Activated effector memory CD4-positive, alpha-beta T cell treated with anti-CD3 and anti-CD28 coated beads, Interleukin-2, amount 50 U/mL, for 16 hours (primary cell): Measurements from ENCODE around the gene ARL1.
A peak's percentile ranks its signal among the peaks of the same experiment; 100 is the strongest.
"Not testable (repeated sequence)": the region's sequence is repeated elsewhere in the genome, so short reads cannot be mapped to it uniquely, and the experiment has no call there.

Experiments
- DNase-seq: peaks from one replicate; pipeline ENCODE4 v3.0.0-alpha.2; 2020

Gene ARL1

GRCh38 chr12:101407436-101408345 is at the start of gene ARL1:
Gene ARL1, minus strand, starts transcription at chr12:101407772. Its CDS starts 127 bp downstream, at chr12:101407645.
- DNase-seq: peak; percentile 92

- DNase-seq: no peak
These were observed 48.1 kb upstream of the ARL1 start for GRCh38 chr12:101455685-101456084.

- DNase-seq: no peak
These were observed 34.1 kb upstream of the ARL1 start for GRCh38 chr12:101441461-101442224.

- DNase-seq: no peak
These were observed 31.7 kb upstream of the ARL1 start for GRCh38 chr12:101439236-101439635.

GRCh38 chr12:101436136-101436535 is 28.6 kb upstream of the ARL1 start:
- DNase-seq: no peak

GRCh38 chr12:101430456-101430855 is 22.9 kb upstream of the ARL1 start:
- no peak for DNase-seq

GRCh38 chr12:101424620-101425019 is 17.0 kb upstream of the ARL1 start:
- DNase-seq: no peak

- not testable (repeated sequence) for DNase-seq
These were observed 14.5 kb upstream of the ARL1 start for GRCh38 chr12:101422066-101422465.

GRCh38 chr12:101415228-101415627 is 7.7 kb upstream of the ARL1 start:
- no peak for DNase-seq

GRCh38 chr12:101414533-101415119 is 7.1 kb upstream of the ARL1 start:
- DNase-seq: no peak

- DNase-seq: not testable (repeated sequence)
These were observed 2.6 kb upstream of the ARL1 start for GRCh38 chr12:101410169-101410568.

- no peak for DNase-seq
These were observed 530 bp downstream of the ARL1 start for GRCh38 chr12:101407049-101407435.

GRCh38 chr12:101391181-101391580 is 16.4 kb downstream of the ARL1 start:
- not testable (repeated sequence) for DNase-seq

GRCh38 chr12:101379149-101379548 is 28.4 kb downstream of the ARL1 start:
- no peak for DNase-seq

- no peak for DNase-seq
These were observed 32.0 kb downstream of the ARL1 start for GRCh38 chr12:101375573-101375972.

- DNase-seq: no peak
These were observed 35.1 kb downstream of the ARL1 start for GRCh38 chr12:101372431-101372830.

GRCh38 chr12:101368016-101368415 is 39.6 kb downstream of the ARL1 start:
- DNase-seq: no peak

- no peak for DNase-seq
These were observed 46.1 kb downstream of the ARL1 start for GRCh38 chr12:101361455-101361854.

- no peak for DNase-seq
These were observed 50.8 kb downstream of the ARL1 start for GRCh38 chr12:101356794-101357193.

- DNase-seq: no peak
These were observed 55.9 kb downstream of the ARL1 start for GRCh38 chr12:101351682-101352081.

- DNase-seq: no peak
These were observed 63.7 kb downstream of the ARL1 start for GRCh38 chr12:101343893-101344292.
